Activated CD8-positive, alpha-beta memory T cell treated with anti-CD3 and anti-CD28 coated beads for 36 hours (primary cell): ENCODE results near the gene SPRING1. TPM values are rescaled to one million over a fixed set of nuclear protein-coding genes. Genes with fewer than 3 reads are reported as not detected.

Experiments used
- CTCF ChIA-PET: fragments of 350-600 bp; sonication (Branson Sonifier 250); formaldehyde crosslinking; loops from one replicate; lab custom pipeline; 2021; ENCODE audit warnings: antibody characterized with exemption; lab: Charles Lee
- POLR2A ChIA-PET: fragments of 350-600 bp; sonication (Branson Sonifier 250); formaldehyde crosslinking; loops from one replicate; lab custom pipeline; 2021; ENCODE audit warnings: antibody characterized with exemption; lab: Charles Lee
- total RNA-seq, 2 experiments: library from RNA; stranded (reverse); gene quantifications; one replicate each; pipeline ENCODE4 v1.2.3, GENCODE V29; 2021

Gene SPRING1
- total RNA-seq, 2 experiments from 2014 or later = 37.7 to 39.1 TPM

DNA sequence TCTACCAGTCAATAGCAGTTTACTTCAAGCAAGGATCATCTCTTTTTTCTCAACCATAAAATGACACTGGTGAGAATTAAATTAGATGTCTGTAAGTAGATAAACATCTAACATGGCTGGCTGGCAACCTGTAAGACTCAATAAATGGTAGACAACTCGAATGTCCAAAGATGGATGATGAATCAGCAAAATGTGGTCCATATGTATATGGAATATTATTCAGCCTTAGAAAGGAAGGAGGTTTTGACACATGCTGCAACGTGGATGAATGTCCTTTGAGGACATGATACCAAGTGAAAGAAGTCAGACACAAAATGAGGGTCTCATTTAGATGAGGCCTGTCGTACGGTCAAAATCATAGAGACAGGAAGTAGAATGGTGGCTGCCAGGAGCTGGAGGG lies 46.2 kb downstream of the SPRING1 start:
- ChIA-PET CTCF (interaction anchor here (0.6 kb wide), 1 partner anchor 23 kb away, joined by 3 read pairs; no protein-coding TSS in a partner anchor), POLR2A (no interaction called here)

DNA sequence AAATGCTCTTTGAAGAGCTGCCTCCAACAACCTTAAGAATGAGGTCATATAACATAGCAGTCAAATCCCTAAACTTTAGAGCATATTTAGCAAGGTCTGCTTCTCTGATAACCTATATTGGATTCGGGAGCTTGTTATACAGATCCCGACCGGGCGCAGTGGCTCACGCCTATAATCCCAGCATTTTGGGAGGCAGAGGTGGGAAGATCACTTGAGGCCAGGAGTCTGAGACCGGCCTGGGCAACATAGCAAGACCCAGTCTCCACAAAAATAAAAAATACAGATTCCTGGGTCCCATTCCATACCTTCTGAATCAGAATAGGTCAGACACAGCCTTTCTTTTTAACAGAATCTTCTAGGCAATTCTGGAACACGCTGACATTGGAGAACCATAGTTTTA lies 46.7 kb downstream of the SPRING1 start:
- POLR2A ChIA-PET = no interaction called here
- CTCF ChIA-PET = no interaction called here

DNA sequence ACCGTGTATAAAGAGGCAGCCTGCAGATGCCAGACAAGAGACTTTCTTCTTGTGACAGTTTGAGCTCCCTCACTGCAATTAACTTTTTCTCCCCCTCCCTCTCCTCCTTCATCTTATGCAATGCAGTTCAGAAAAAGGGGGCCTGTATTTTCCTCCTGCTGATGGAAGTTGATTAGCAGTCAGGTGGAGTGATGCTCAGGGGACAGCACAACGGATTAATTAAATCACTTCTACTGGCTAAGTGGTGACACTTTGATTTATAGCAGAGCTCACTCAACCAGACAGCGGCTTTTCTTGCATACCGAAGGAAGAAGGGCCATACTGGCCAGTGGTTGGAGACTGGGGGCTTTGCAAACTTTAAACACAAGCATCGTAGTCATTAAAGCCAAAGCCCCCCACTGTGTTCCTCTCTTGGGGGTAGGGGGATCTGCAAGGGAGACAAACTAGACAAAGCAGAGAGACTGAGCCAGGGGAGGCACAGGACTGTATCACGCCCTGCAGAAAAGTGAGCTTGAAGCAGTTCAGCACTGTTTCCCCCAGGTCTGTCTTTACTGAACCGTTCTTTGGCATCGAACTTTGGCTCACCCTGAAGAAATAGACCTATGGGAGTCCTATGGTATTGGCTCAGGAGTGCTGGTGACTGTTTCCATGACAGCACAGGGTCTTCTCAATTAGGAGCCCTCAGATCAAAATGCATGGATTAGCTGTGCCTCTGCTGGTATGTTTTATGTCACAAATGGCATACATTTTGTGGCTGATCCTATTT lies 47.7 kb downstream of the SPRING1 start:
- POLR2A ChIA-PET = no interaction called here
- CTCF ChIA-PET = no interaction called here

DNA sequence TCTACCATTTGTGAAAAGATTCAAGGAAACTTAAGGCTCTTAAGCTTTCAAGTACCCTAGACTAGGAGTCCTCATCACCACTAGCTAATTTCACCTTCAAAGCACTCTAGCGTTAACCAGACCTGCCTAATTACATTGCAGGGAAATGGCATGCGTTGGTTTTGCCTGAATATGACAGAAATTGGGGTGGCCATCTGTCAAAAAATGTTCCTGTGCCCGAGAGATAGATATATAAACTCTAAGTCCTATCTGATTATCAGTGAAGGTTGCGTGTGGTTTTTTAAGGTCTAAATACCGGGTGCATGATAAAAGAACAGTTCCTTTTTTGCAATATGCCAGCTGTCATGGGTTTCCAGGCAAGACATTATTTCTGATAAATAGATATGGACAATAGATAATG lies 48.3 kb downstream of the SPRING1 start:
- ChIA-PET POLR2A (no interaction called here), CTCF (no interaction called here)

Other genes with a start within 250 kb of the SPRING1 start
- 1 to 10 TPM; 1.0 to 1.3 TPM for gene MAP1LC3B2, start 178.7 kb downstream of the SPRING1 start, total RNA-seq
- 10 to 100 TPM; 15.7 to 16.2 TPM for gene RNFT2, start 246 bp upstream of the SPRING1 start, total RNA-seq
- not detected for gene HRK, start 143.4 kb upstream of the SPRING1 start, total RNA-seq
- 1 to 10 TPM; 7.6 to 9.1 TPM for gene FBXW8, start 172.9 kb upstream of the SPRING1 start, total RNA-seq